ENCODE measurements around the gene SYT7.
"Not testable (repeated sequence)": the region's sequence is repeated elsewhere in the genome, so short reads cannot be mapped to it uniquely, and the experiment has no call there.

SYT7 gene

GRCh38 chr11:61472868-61473267 is 108.0 kb downstream of the SYT7 start:
- DNase-seq, result no peak

GRCh38 chr11:61472282-61472681 is 108.6 kb downstream of the SYT7 start:
- no peak for DNase-seq

GRCh38 chr11:61468002-61468401 is 112.9 kb downstream of the SYT7 start:
- DNase-seq, result no peak

- DNase-seq, result not testable (repeated sequence)
Observed at GRCh38 chr11:61467602-61468001, 113.3 kb downstream of the SYT7 start.
